ENCODE results near the gene OSMR.
"Not testable (repeated sequence)": the region's sequence is repeated elsewhere in the genome, so short reads cannot be mapped to it uniquely, and the experiment has no call there.

The OSMR gene

GRCh38 chr5:38831117-38831516 lies 14.7 kb upstream of the OSMR start:
- DNase-seq = no peak

- DNase-seq = peak in 2 of 3 experiments; percentile 16 to 34
These were observed 13.9 kb upstream of the OSMR start for GRCh38 chr5:38831909-38832308.

- no peak for DNase-seq
These were observed 13.0 kb upstream of the OSMR start for GRCh38 chr5:38832810-38833209.

- DNase-seq = no peak
These were observed 9.9 kb upstream of the OSMR start for GRCh38 chr5:38835887-38836286.

- no peak for DNase-seq
These were observed 8.4 kb upstream of the OSMR start for GRCh38 chr5:38837416-38837815.

GRCh38 chr5:38837932-38838331 lies 7.9 kb upstream of the OSMR start:
- DNase-seq = no peak

- DNase-seq = no peak
These were observed 2.1 kb upstream of the OSMR start for GRCh38 chr5:38843665-38844064.

- no peak for DNase-seq
These were observed 683 bp downstream of the OSMR start for GRCh38 chr5:38846379-38847011.

- no peak for DNase-seq
These were observed 1.9 kb downstream of the OSMR start for GRCh38 chr5:38847559-38848347.

- DNase-seq = no peak
These were observed 2.8 kb downstream of the OSMR start for GRCh38 chr5:38848637-38849036.

GRCh38 chr5:38851640-38852039 lies 5.8 kb downstream of the OSMR start:
- not testable (repeated sequence) for DNase-seq

GRCh38 chr5:38853753-38854470 lies 8.1 kb downstream of the OSMR start:
- DNase-seq = no peak

- no peak for DNase-seq
These were observed 9.1 kb downstream of the OSMR start for GRCh38 chr5:38854907-38855306.

GRCh38 chr5:38856660-38857059 lies 10.8 kb downstream of the OSMR start:
- DNase-seq = no peak

GRCh38 chr5:38858839-38859238 lies 13.0 kb downstream of the OSMR start:
- DNase-seq = no peak

GRCh38 chr5:38861986-38862770 lies 16.4 kb downstream of the OSMR start:
- DNase-seq = not testable (repeated sequence)

GRCh38 chr5:38866362-38867031 lies 20.7 kb downstream of the OSMR start:
- no peak for DNase-seq

- DNase-seq = no peak
These were observed 21.2 kb downstream of the OSMR start for GRCh38 chr5:38867032-38867398.

- DNase-seq = no peak
These were observed 21.6 kb downstream of the OSMR start for GRCh38 chr5:38867416-38867815.

GRCh38 chr5:38870595-38870994 lies 24.8 kb downstream of the OSMR start:
- DNase-seq = peak in 1 of 3 experiments; percentile 53

GRCh38 chr5:38871058-38871605 lies 25.3 kb downstream of the OSMR start:
- DNase-seq = peak in 1 of 3 experiments; percentile 53
